ENCODE measurements around the gene LRRC74B. TPM values are rescaled to one million over a fixed set of nuclear protein-coding genes. Genes with fewer than 3 reads are reported as not detected.
A peak's percentile ranks its signal among the peaks of the same experiment; 100 is the strongest.

Gene LRRC74B
- total and polyA plus RNA-seq, 2 of the 4 experiments (the other 2 are of a cell fraction): not detected

- Histone ChIP-seq H3K14ac (replicated peaks; ENCODE audit: low read depth, low read length) (no peak overlapping the region), H3K9ac (ENCODE audit: low read depth, low read length) (no peak overlapping the region), H3K36me3 (ENCODE audit: control insufficient read depth, insufficient read depth, low read length) (no peaks in the 10 kb centered on the region), H2BK20ac (ENCODE audit: low read depth, low read length) (no peak overlapping the region), H4K5ac (ENCODE audit: low read depth, low read length) (no peak overlapping the region), H2BK15ac (ENCODE audit: low read depth, low read length) (no peak overlapping the region), H3K4ac (ENCODE audit: low read depth, low read length) (no peak overlapping the region), H3K4me3 (ENCODE audit: insufficient read depth, low read depth, low read length) (no peak overlapping the region), H3K27ac (ENCODE audit: insufficient read depth, low read length) (no peak overlapping the region), H4K20me1 (ENCODE audit: insufficient read depth, low read length) (no peaks in the 10 kb centered on the region), H3K27me3 (ENCODE audit: control insufficient read depth, insufficient read depth, low read length) (no peaks in the 10 kb centered on the region), H3K79me1 (ENCODE audit: low read depth in 1 of 2, low read length in 2 of 2) (no peaks in the 10 kb centered on the region), H2AFZ (replicated peaks; ENCODE audit: low read length, poor library complexity) (no peak overlapping the region), H4K8ac (ENCODE audit: low read depth in 2 of 2, low read length in 2 of 2) (no peak overlapping the region), H2BK5ac (ENCODE audit: low read depth, low read length, poor library complexity, severe bottlenecking) (no peak overlapping the region), H3K18ac (ENCODE audit: low read depth, low read length) (no peak overlapping the region), H4K91ac (ENCODE audit: insufficient read depth, low read depth, low read length) (no peak overlapping the region), H3K9me1 (ENCODE audit: insufficient read depth, low read length) (no peaks in the 10 kb centered on the region), H3K4me2 (ENCODE audit: low read depth, low read length) (no peak overlapping the region), H2AK5ac (ENCODE audit: low read depth, low read length) (no peak overlapping the region), H2AK9ac (replicated peaks; ENCODE audit: low read depth, low read length, poor library complexity) (no peak overlapping the region), H3K4me1 (ENCODE audit: control insufficient read depth, insufficient read depth, low read length) (no peaks in the 10 kb centered on the region), H2BK120ac (ENCODE audit: low read depth, low read length) (no peak overlapping the region), H3K23ac (ENCODE audit: low read depth, low read length) (no peak overlapping the region), H3K9me3 (ENCODE audit: control insufficient read depth, insufficient read depth, low read length) (no peaks in the 10 kb centered on the region), H3K56ac (ENCODE audit: extremely low read depth, insufficient read depth, low read length) (no peak overlapping the region)
- POLR2A ChIA-PET (ENCODE audit: unreplicated experiment): no interaction called here
- intact Hi-C loops (cut with micrococcal nuclease): no loop called here
- dilution Hi-C loops (cut with HindIII; ENCODE audit: low sequenced_read_pairs, unreplicated experiment): no loop called here
- no TSS peak for BruUV-seq (replicated peaks)
- CTCF ChIA-PET: no interaction called here
- DNase-seq (peak; percentile 25), ATAC-seq (ENCODE audit: low read depth) (no peak)
- in situ Hi-C loops (cut with MboI; ENCODE audit: low sequenced_read_pairs): no loop called here
- no CpG with 5 or more reads among the region's 6 CpGs for WGBS, 2 experiments (ENCODE audit: extremely low coverage in 2 of 2, insufficient read length in 1 of 2)
- TF ChIP-seq RFX5 (IDR thresholded peaks at IDR 0.05; ENCODE audit: low read depth, low read length) (no peak), MAZ (IDR thresholded peaks at IDR 0.05; ENCODE audit: borderline replicate concordance, low read depth, low read length) (no peak), SMC3 (IDR thresholded peaks at IDR 0.05; ENCODE audit: low read depth, low read length) (no peak), ELK1 (IDR thresholded peaks at IDR 0.05; ENCODE audit: borderline replicate concordance, low read depth, low read length) (no peak), FOS (IDR thresholded peaks at IDR 0.05; ENCODE audit: low read depth, low read length) (no peak), RAD21 (IDR thresholded peaks at IDR 0.05; ENCODE audit: low read length) (no peak), MAFK (IDR thresholded peaks at IDR 0.05; ENCODE audit: low read depth, low read length) (no peak), CHD1 (IDR thresholded peaks at IDR 0.05; ENCODE audit: low read depth, low read length) (no peak), CTCF (conservative IDR thresholded peaks at IDR 0.05; ENCODE audit: low read depth, low read length) (no peak), NFE2L2 (IDR thresholded peaks at IDR 0.05; ENCODE audit: low read depth, low read length) (no peak), POLR2A (IDR thresholded peaks at IDR 0.05; ENCODE audit: low read depth, low read length) (no peak), USF2 (IDR thresholded peaks at IDR 0.05; ENCODE audit: low read depth, low read length) (no peak)
Observed at GRCh38 chr22:21082248-21082647, 36.5 kb downstream of the LRRC74B start.

Data from IMR-90 (cell line).